Skeletal muscle tissue (tissue), 4 donors: ENCODE data around the gene ABHD10. TPM values are rescaled to one million over a fixed set of nuclear protein-coding genes. Genes with fewer than 3 reads are reported as not detected.
"Not testable (repeated sequence)": the region's sequence is repeated elsewhere in the genome, so short reads cannot be mapped to it uniquely, and the experiment has no call there.

Source experiments
- H3K27ac ChIP-seq: one replicate; pipeline ENCODE4 v1.7.0; 2013; ENCODE audit warnings: mild to moderate bottlenecking, low read depth, low read length, inconsistent platforms
- H3K27me3 ChIP-seq, 3 donors: one replicate each; pipeline ENCODE4 v1.7.0; 2013; ENCODE audit warnings: low read length in 3 of 3; ENCODE audit not compliant: control insufficient read depth in 3 of 3, insufficient read depth in 3 of 3
- H3K36me3 ChIP-seq, 3 donors: one replicate each; pipeline ENCODE4 v1.7.0; 2013; ENCODE audit warnings: low read length in 3 of 3; ENCODE audit not compliant: control insufficient read depth in 3 of 3, insufficient read depth in 3 of 3
- H3K4me1 ChIP-seq, 3 donors: one replicate each; pipeline ENCODE4 v1.7.0; 2013; ENCODE audit warnings: low read length in 3 of 3, mild to moderate bottlenecking in 3 of 3; ENCODE audit not compliant: control insufficient read depth in 3 of 3, insufficient read depth in 3 of 3
- H3K4me3 ChIP-seq, 3 donors: one replicate each; pipeline ENCODE4 v1.7.0; 2013; ENCODE audit warnings: low read length in 3 of 3
- H3K9ac ChIP-seq, 3 donors: one replicate each; pipeline ENCODE4 v1.7.0; 2013; ENCODE audit warnings: low read length in 3 of 3, mild to moderate bottlenecking in 3 of 3, moderate library complexity in 2 of 3, low read depth in 1 of 3
- H3K9me3 ChIP-seq, 3 donors: one replicate each; pipeline ENCODE4 v1.7.0; 2013; ENCODE audit warnings: low read length in 3 of 3; ENCODE audit not compliant: control insufficient read depth in 3 of 3
- total RNA-seq: library from RNA; depleted of rRNA; stranded (reverse); fragments of >200 nt; gene quantifications from one replicate; pipeline ENCODE4 v1.2.3, GENCODE V29; 2014
- donor health status: Osteomylitis.

ABHD10 gene
- total RNA-seq, 1 donor from 2014 or later = 25.1 TPM

- not testable (repeated sequence) for H3K4me1 ChIP-seq, H3K27me3 ChIP-seq, H3K36me3 ChIP-seq, H3K27ac ChIP-seq, H3K4me3 ChIP-seq, H3K9me3 ChIP-seq, H3K9ac ChIP-seq
Observed at GRCh38 chr3:112037194-112037593, 58.4 kb downstream of the ABHD10 start.

- Histone ChIP-seq H3K4me3 (no peak overlapping the region), H3K36me3 (no peaks in the 10 kb centered on the region), H3K4me1 (no peaks in the 10 kb centered on the region), H3K27me3 (no peaks in the 10 kb centered on the region), H3K9me3 (no peaks in the 10 kb centered on the region), H3K9ac (no peak overlapping the region), H3K27ac (no peak overlapping the region)
Observed at GRCh38 chr3:112038863-112039262, 60.0 kb downstream of the ABHD10 start.

- Histone ChIP-seq H3K9me3 (no peaks in the 10 kb centered on the region), H3K4me3 (no peak overlapping the region), H3K27ac (no peak overlapping the region), H3K4me1 (no peaks in the 10 kb centered on the region), H3K36me3 (no peaks in the 10 kb centered on the region), H3K9ac (no peak overlapping the region), H3K27me3 (no peaks in the 10 kb centered on the region)
Observed at GRCh38 chr3:112041321-112041720, 62.5 kb downstream of the ABHD10 start.

GRCh38 chr3:112042842-112043280 lies 64.0 kb downstream of the ABHD10 start:
- no peaks in the 10 kb centered on the region for H3K9me3 ChIP-seq
- no peaks in the 10 kb centered on the region for H3K27me3 ChIP-seq
- no peaks in the 10 kb centered on the region for H3K36me3 ChIP-seq
- H3K4me3 ChIP-seq = no peak overlapping the region
- H3K27ac ChIP-seq = no peak overlapping the region
- no peaks in the 10 kb centered on the region for H3K4me1 ChIP-seq
- no peak overlapping the region for H3K9ac ChIP-seq

Other genes starting within 250 kb of the ABHD10 start
- gene PHLDB2, start 119.8 kb upstream of the ABHD10 start, total RNA-seq = 54.3 TPM
- gene TAGLN3, start 19.9 kb downstream of the ABHD10 start, total RNA-seq = 0.52 TPM
- gene TMPRSS7, start 55.7 kb downstream of the ABHD10 start, total RNA-seq = not detected
- 3.7 TPM for gene C3orf52, start 107.4 kb downstream of the ABHD10 start, total RNA-seq
- 0.52 TPM for gene GCSAM, start 154.2 kb downstream of the ABHD10 start, total RNA-seq